ENCODE results near the gene TLDC2. TPM values are rescaled to one million over a fixed set of nuclear protein-coding genes. Genes with fewer than 3 reads are reported as not detected.

TLDC2 gene
- total RNA-seq, 1 experiment from 2014 or later, result 0.17 TPM

DNA sequence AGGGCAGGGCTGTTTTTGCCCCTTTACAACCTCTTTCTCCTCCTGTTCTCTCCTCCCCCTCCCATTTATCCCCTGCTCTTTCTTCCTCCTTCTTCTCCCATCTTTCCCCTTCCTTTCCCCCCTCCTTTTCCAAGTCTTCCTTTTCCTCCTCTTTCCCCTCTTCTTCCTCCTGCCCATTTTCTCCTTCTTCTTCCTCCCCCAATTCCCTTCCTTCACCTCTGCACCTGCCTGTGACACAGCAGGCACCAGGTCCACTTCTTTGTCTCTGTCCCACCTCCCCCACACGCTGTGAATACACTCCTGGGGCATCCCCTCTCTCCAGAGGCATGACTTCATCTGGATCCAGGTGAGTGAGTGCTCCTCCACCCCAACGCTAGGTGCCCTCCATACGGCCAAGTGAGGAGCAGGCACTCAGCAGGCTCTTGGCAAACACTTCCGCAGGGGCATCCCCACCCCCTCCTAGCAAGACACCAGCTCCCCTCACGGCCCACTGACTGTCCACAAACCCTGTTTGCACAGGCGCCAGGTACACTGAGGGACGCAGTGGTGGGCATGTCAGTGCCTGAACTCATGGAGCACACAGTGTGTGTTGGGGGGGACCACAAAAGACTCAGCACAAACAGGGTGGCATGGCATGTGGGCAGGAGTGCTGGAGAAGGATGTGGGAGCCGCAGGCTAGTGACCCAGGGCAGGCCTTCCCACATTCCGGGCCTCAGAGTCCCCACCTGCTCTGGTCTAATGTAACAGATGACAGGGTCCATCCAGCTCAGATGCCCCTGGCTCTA, 10.7 kb upstream of the TLDC2 start:
- Mint-ChIP-seq H3K4me1 (peaks cover 28% of the 10 kb centered on the region), H3K36me3 (no peaks in the 10 kb centered on the region), H3K27me3 (ENCODE audit: low read depth) (peaks cover 18% of the 10 kb centered on the region), H3K4me3 (peak overlapping the region; percentile 70), H3K27ac (no peak overlapping the region), H3K9me3 (no peaks in the 10 kb centered on the region)
- TF ChIP-seq ZBTB21 (CRISPR knock-in tag; IDR thresholded peaks at IDR 0.05; ENCODE audit: borderline replicate concordance) (0 out of 2 replicates have a peak, but pooled peaks have one; percentile 40), ZNF423 (CRISPR knock-in tag; IDR thresholded peaks at IDR 0.05) (peak; percentile 72), ZNF263 (CRISPR knock-in tag; IDR thresholded peaks at IDR 0.05; ENCODE audit: low read depth) (peak; percentile 82; the same call in 1 of the 2 replicates), FOXP1 (CRISPR knock-in tag; IDR thresholded peaks at IDR 0.05; ENCODE audit: borderline replicate concordance) (peak; percentile 69; the same call in 1 of the 2 replicates), ELF4 (CRISPR knock-in tag; IDR thresholded peaks at IDR 0.05; ENCODE audit: low read depth) (no peak), TCF7 (CRISPR knock-in tag; IDR thresholded peaks at IDR 0.05; ENCODE audit: low read depth) (no peak)
- TF ChIP-seq, protein P1, sequence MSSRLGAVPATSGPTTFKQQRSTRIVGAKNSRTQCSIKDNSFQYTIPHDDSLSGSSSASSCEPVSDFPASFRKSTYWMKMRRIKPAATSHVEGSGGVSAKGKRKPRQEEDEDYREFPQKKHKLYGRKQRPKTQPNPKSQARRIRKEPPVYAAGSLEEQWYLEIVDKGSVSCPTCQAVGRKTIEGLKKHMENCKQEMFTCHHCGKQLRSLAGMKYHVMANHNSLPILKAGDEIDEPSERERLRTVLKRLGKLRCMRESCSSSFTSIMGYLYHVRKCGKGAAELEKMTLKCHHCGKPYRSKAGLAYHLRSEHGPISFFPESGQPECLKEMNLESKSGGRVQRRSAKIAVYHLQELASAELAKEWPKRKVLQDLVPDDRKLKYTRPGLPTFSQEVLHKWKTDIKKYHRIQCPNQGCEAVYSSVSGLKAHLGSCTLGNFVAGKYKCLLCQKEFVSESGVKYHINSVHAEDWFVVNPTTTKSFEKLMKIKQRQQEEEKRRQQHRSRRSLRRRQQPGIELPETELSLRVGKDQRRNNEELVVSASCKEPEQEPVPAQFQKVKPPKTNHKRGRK (CRISPR knock-in tag; IDR thresholded peaks at IDR 0.05; ENCODE audit: borderline replicate concordance), result peak; percentile 83; the same call in 1 of the 2 replicates
- TF ChIP-seq, protein P2, sequence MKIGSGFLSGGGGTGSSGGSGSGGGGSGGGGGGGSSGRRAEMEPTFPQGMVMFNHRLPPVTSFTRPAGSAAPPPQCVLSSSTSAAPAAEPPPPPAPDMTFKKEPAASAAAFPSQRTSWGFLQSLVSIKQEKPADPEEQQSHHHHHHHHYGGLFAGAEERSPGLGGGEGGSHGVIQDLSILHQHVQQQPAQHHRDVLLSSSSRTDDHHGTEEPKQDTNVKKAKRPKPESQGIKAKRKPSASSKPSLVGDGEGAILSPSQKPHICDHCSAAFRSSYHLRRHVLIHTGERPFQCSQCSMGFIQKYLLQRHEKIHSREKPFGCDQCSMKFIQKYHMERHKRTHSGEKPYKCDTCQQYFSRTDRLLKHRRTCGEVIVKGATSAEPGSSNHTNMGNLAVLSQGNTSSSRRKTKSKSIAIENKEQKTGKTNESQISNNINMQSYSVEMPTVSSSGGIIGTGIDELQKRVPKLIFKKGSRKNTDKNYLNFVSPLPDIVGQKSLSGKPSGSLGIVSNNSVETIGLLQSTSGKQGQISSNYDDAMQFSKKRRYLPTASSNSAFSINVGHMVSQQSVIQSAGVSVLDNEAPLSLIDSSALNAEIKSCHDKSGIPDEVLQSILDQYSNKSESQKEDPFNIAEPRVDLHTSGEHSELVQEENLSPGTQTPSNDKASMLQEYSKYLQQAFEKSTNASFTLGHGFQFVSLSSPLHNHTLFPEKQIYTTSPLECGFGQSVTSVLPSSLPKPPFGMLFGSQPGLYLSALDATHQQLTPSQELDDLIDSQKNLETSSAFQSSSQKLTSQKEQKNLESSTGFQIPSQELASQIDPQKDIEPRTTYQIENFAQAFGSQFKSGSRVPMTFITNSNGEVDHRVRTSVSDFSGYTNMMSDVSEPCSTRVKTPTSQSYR (CRISPR knock-in tag; IDR thresholded peaks at IDR 0.05), result peak; percentile 58; the same call in 1 of the 2 replicates
- ATAC-seq (no peak), DNase-seq (ENCODE audit: low spot score) (no peak)
- ChIA-PET CTCF (interaction anchor here (0.6 to 7.6 kb wide), 18 partner anchors 10 to 230 kb away, joined by 3 to 89 read pairs (median 7); partner anchors contain the start of gene DSN1), POLR2A (no interaction called here)

DNA sequence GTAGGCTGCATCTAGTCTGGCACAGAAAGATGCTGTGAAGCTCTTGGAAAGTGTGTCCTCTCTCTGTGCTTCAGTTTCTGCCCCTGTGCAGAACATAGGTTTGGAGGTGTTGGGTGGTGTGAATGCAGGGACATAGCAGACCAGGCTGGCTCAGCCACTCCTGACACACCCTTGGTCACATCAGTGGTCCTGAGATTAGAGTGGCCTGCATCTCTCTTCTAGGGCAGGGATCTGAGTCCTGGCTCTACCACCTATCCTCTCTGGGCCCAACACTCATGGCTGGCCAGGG, 10.1 kb upstream of the TLDC2 start:
- Mint-ChIP-seq H3K27ac (no peak overlapping the region), H3K4me3 (no peak overlapping the region), H3K9me3 (no peaks in the 10 kb centered on the region), H3K27me3 (ENCODE audit: low read depth) (peaks cover 18% of the 10 kb centered on the region), H3K36me3 (no peaks in the 10 kb centered on the region), H3K4me1 (peaks cover 22% of the 10 kb centered on the region)
- POLR2A ChIA-PET, result no interaction called here
- TF ChIP-seq, protein P2 (CRISPR knock-in tag; IDR thresholded peaks at IDR 0.05), result no peak
- TF ChIP-seq, protein P3, sequence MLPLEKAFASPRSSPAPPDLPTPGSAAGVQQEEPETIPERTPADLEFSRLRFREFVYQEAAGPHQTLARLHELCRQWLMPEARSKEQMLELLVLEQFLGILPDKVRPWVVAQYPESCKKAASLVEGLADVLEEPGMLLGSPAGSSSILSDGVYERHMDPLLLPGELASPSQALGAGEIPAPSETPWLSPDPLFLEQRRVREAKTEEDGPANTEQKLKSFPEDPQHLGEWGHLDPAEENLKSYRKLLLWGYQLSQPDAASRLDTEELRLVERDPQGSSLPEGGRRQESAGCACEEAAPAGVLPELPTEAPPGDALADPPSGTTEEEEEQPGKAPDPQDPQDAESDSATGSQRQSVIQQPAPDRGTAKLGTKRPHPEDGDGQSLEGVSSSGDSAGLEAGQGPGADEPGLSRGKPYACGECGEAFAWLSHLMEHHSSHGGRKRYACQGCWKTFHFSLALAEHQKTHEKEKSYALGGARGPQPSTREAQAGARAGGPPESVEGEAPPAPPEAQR (CRISPR knock-in tag; IDR thresholded peaks at IDR 0.05), result no peak
- TF ChIP-seq FOXP1 (CRISPR knock-in tag; IDR thresholded peaks at IDR 0.05; ENCODE audit: borderline replicate concordance) (no peak), JAZF1 (CRISPR knock-in tag; IDR thresholded peaks at IDR 0.05) (no peak)
- CTCF ChIA-PET, result interaction anchor here (1.0 to 7.6 kb wide), 7 partner anchors 10 to 92 kb away, joined by 3 to 89 read pairs (median 5); partner anchors contain the start of gene DSN1
- no peak for ATAC-seq
- DNase-seq (ENCODE audit: low spot score), result no peak

DNA sequence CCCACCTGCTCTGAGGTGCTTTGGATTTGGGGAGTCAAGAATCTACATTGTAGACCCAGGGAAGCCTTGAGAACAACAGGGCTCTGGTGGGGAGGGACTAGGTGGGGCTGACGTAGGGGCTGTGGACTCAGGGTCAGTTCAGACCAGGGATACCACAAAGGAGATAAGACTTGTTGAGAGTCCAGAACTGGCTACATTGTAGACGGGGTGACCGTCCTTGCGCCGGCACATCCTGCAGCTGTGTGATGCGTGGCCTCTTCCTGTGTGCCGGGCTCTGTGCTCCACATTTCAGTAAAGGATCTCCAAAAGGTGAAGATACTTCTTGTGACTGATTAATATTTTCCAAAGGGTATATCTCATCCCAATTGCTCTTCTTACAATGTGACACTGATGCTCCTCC, 9.8 kb upstream of the TLDC2 start:
- Mint-ChIP-seq H3K4me1 (peaks cover 19% of the 10 kb centered on the region), H3K9me3 (no peaks in the 10 kb centered on the region), H3K36me3 (no peaks in the 10 kb centered on the region), H3K27ac (no peak overlapping the region), H3K4me3 (no peak overlapping the region), H3K27me3 (ENCODE audit: low read depth) (peaks cover 18% of the 10 kb centered on the region)
- DNase-seq (ENCODE audit: low spot score) (no peak), ATAC-seq (no peak)
- CTCF ChIA-PET, result interaction anchor here (1.1 to 6.4 kb wide), 3 partner anchors 12 to 92 kb away, joined by 3 to 37 read pairs (median 4); partner anchors contain the start of gene DSN1
- POLR2A ChIA-PET, result no interaction called here
- no peak for TF ChIP-seq NFATC4 (CRISPR knock-in tag; IDR thresholded peaks at IDR 0.05)
- TF ChIP-seq, protein P4, sequence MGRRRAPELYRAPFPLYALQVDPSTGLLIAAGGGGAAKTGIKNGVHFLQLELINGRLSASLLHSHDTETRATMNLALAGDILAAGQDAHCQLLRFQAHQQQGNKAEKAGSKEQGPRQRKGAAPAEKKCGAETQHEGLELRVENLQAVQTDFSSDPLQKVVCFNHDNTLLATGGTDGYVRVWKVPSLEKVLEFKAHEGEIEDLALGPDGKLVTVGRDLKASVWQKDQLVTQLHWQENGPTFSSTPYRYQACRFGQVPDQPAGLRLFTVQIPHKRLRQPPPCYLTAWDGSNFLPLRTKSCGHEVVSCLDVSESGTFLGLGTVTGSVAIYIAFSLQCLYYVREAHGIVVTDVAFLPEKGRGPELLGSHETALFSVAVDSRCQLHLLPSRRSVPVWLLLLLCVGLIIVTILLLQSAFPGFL (CRISPR knock-in tag; IDR thresholded peaks at IDR 0.05; ENCODE audit: borderline replicate concordance), result no peak

All from WTC11 (cell line).